GM23248 (cell line): ENCODE results near the gene SLC6A7. TPM values are rescaled to one million over a fixed set of nuclear protein-coding genes. Genes with fewer than 3 reads are reported as not detected.

ENCODE experiments used
- DNase-seq: peaks from one replicate; pipeline ENCODE4 v3.0.0-alpha.2; 2015
- H2AFZ ChIP-seq: fragments of 200-600 bp; sonication (generic); 2 replicates; pipeline ENCODE4 v1.6.1; 2016; ENCODE audit warnings: antibody characterized with exemption
- H3F3A ChIP-seq: fragments of 200-600 bp; sonication (generic); 2 replicates; pipeline ENCODE4 v1.6.1; 2016; ENCODE audit warnings: mild to moderate bottlenecking, antibody characterized with exemption, mixed run types; ENCODE audit not compliant: insufficient read depth
- H3K27ac ChIP-seq: fragments of 200-600 bp; sonication (generic); 2 replicates; pipeline ENCODE4 v1.5.1; 2016; ENCODE audit warnings: mild to moderate bottlenecking
- H3K27me3 ChIP-seq: fragments of 200-600 bp; sonication (generic); replicated peaks from 2 replicates; pipeline ENCODE4 v1.6.1; 2016; ENCODE audit warnings: mild to moderate bottlenecking; ENCODE audit not compliant: insufficient read depth
- H3K36me3 ChIP-seq: fragments of 200-600 bp; sonication (generic); 2 replicates; pipeline ENCODE4 v1.6.1; 2016; ENCODE audit warnings: low read depth, mild to moderate bottlenecking
- H3K4me1 ChIP-seq: fragments of 200-600 bp; sonication (generic); 2 replicates; pipeline ENCODE4 v1.6.1; 2016; ENCODE audit warnings: mild to moderate bottlenecking; ENCODE audit not compliant: insufficient read depth
- H3K4me2 ChIP-seq: fragments of 200-600 bp; sonication (generic); one replicate; pipeline ENCODE4 v1.6.1; 2016; ENCODE audit warnings: mild to moderate bottlenecking; ENCODE audit not compliant: unreplicated experiment
- H3K4me3 ChIP-seq: fragments of 200-600 bp; sonication (generic); 2 replicates; pipeline ENCODE4 v1.5.1; 2016; ENCODE audit warnings: mild to moderate bottlenecking
- H3K79me2 ChIP-seq: fragments of 200-600 bp; sonication (generic); 2 replicates; pipeline ENCODE4 v1.6.1; 2016; ENCODE audit warnings: mild to moderate bottlenecking; ENCODE audit not compliant: insufficient read depth
- H3K9ac ChIP-seq: fragments of 200-600 bp; sonication (generic); 2 replicates; pipeline ENCODE4 v1.6.1; 2016; ENCODE audit warnings: mild to moderate bottlenecking
- H3K9me2 ChIP-seq: fragments of 200-600 bp; sonication (generic); 2 replicates; pipeline ENCODE4 v1.6.1; 2016; ENCODE audit warnings: mixed run types, mild to moderate bottlenecking, moderate library complexity; ENCODE audit not compliant: insufficient read depth
- H3K9me3 ChIP-seq: fragments of 200-600 bp; sonication (generic); one replicate; pipeline ENCODE4 v1.6.1; 2017; ENCODE audit warnings: low read depth
- H4K20me1 ChIP-seq: fragments of 200-600 bp; sonication (generic); 2 replicates; pipeline ENCODE4 v1.6.0; 2016; ENCODE audit not compliant: insufficient read depth
- EZH2 ChIP-seq: fragments of 200-600 bp; sonication (generic); IDR thresholded peaks from 2 replicates; pipeline ENCODE4 v1.6.1; 2018; ENCODE audit warnings: antibody characterized with exemption, mild to moderate bottlenecking; ENCODE audit not compliant: insufficient read depth, poor library complexity, severe bottlenecking
- EZH2phosphoT487 ChIP-seq: fragments of 200-600 bp; sonication (generic); IDR thresholded peaks from 2 replicates; pipeline ENCODE4 v1.6.1; 2018; ENCODE audit warnings: antibody characterized with exemption, moderate library complexity, mild to moderate bottlenecking, low read depth; ENCODE audit not compliant: insufficient read depth
- WGBS, 2 experiments: methylation state at CpG; one replicate each; pipeline ENCODE4 v1.1.6; 2015 to 2017; ENCODE audit warnings: low lambda C conversion rate in 2 of 2, low coverage in 1 of 2; ENCODE audit errors: missing lambda C conversion rate in 2 of 2; 5-methylcytosine and 5-hydroxymethylcytosine counted together
- in situ Hi-C: fragments of 300-500 bp; cut with MboI; formaldehyde crosslinking; loops from 2 replicates; pipeline ENCODE4 v1.15.0; 2020
- polyA plus RNA-seq: library from polyadenylated mRNA; unstranded; fragments of >200 nt; fragmentation: Nextera tagmentation; extraction: Ambion mirVana; gene quantifications from 2 replicates; pipeline ENCODE4 v1.2.1, GENCODE V29; 2016
- total RNA-seq: library from RNA; depleted of rRNA; stranded (reverse); fragments of >200 nt; shearing (Covaris generic); gene quantifications from 2 replicates; pipeline ENCODE4 v1.2.3, GENCODE V29; 2014

Gene SLC6A7
- total and polyA plus RNA-seq, 2 experiments from 2014 or later: not detected

DNA sequence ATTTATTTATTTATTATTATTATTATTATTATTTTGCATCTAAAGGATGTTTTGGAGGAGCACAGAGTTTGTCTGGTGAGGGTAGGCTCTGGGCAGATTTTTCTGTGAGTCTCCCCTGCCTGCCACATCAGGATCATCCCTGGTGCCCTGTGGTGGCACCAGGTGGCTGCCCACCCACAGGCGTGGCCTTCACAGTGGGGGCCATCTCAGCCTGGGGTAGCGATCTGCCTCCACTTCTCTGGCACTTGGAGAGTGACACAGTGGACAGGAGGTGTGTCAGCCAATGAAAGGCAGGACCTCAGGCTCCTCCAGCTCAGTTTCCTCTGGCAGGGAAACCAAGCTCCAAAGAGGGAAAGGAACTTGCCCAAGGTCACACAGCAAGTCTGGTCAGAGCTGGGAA is 30.0 kb downstream of the SLC6A7 start:
- DNase-seq: no peak
- Histone ChIP-seq H4K20me1 (no peaks in the 10 kb centered on the region), H3K27me3 (no peaks in the 10 kb centered on the region), H3K36me3 (no peaks in the 10 kb centered on the region), H3K4me3 (no peak overlapping the region), H3K79me2 (no peaks in the 10 kb centered on the region), H3F3A (0 out of 2 replicates have a peak, but pooled peaks cover 3% of the 10 kb centered on the region), H3K9me3 (no peaks in the 10 kb centered on the region), H2AFZ (no peak overlapping the region), H3K27ac (no peak overlapping the region), H3K9me2 (no peaks in the 10 kb centered on the region), H3K4me1 (no peaks in the 10 kb centered on the region), H3K9ac (no peak overlapping the region), H3K4me2 (no peak overlapping the region)
- TF ChIP-seq EZH2phosphoT487: no peak
- WGBS, 2 experiments: 87 to 90% methylated on average over 2 of the region's 2 CpGs
- in situ Hi-C loops: loop anchor here (25.0 kb wide), 1 partner anchor 383 kb away; no protein-coding TSS in a partner anchor

DNA sequence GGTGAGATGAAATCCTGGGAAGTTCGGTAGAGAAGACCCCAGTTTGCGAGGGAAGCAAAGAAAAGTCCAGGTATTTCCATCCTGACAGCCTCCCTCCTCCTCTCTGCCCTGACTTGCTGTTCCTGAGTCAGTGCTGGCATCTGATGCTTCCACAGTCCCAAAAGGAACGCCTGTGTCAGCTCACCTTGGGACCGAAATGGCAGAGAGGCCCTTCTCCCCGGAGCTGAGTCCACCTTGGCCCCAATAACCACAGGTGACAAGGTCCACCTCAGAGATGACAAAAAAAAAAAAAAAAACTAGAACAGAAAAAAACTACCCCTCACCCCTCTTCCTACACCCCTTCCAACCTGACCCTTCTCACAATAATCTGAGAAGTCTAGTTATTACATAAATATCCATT is 31.6 kb downstream of the SLC6A7 start:
- TF ChIP-seq EZH2phosphoT487: no peak
- DNase-seq: no peak
- no peaks in the 10 kb centered on the region for H3K36me3 ChIP-seq
- no peaks in the 10 kb centered on the region for H3K4me1 ChIP-seq
- H3K4me2 ChIP-seq: no peak overlapping the region
- H2AFZ ChIP-seq: no peak overlapping the region
- 88 to 91% methylated on average over 5 of the region's 5 CpGs for WGBS, 2 experiments
- no peaks in the 10 kb centered on the region for H3K9me3 ChIP-seq
- H3K27me3 ChIP-seq: no peaks in the 10 kb centered on the region
- H3K4me3 ChIP-seq: no peak overlapping the region
- no peaks in the 10 kb centered on the region for H3K9me2 ChIP-seq
- in situ Hi-C loops: loop anchor here (25.0 kb wide), 1 partner anchor 384 kb away; no protein-coding TSS in a partner anchor
- no peak overlapping the region for H3K9ac ChIP-seq
- 0 out of 2 replicates have a peak, but pooled peaks cover 3% of the 10 kb centered on the region for H3F3A ChIP-seq
- H4K20me1 ChIP-seq: no peaks in the 10 kb centered on the region
- no peaks in the 10 kb centered on the region for H3K79me2 ChIP-seq
- no peak overlapping the region for H3K27ac ChIP-seq

DNA sequence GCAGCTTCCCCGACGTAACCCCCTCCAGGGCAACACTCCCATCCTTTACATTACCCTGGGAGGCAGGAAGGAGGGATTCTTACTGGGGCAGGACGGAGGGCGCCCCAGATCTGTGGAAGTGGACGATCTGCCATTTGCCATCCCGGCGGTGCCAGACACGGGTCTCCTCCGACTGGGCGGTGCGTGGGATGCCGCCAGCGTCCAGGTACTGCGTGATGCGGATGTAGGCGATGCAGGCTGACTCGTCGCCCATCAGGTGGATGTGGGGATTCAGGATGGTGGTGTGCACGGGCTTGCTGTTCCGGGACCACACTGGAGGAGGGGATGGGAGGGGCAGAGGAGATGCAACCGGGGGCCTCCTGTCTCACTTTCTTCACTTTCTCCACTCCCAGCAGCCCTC is 33.0 kb downstream of the SLC6A7 start:
- DNase-seq: no peak
- H3K4me1 ChIP-seq: no peaks in the 10 kb centered on the region
- H4K20me1 ChIP-seq: no peaks in the 10 kb centered on the region
- TF ChIP-seq EZH2phosphoT487 (no peak), EZH2 (no peak)
- no peak overlapping the region for H3K27ac ChIP-seq
- no peaks in the 10 kb centered on the region for H3K27me3 ChIP-seq
- in situ Hi-C loops: loop anchor here (25.0 kb wide), 1 partner anchor 386 kb away; no protein-coding TSS in a partner anchor
- no peak overlapping the region for H3K4me2 ChIP-seq
- WGBS, 2 experiments: 90 to 92% methylated on average over 19 to 21 of the region's 21 CpGs
- no peaks in the 10 kb centered on the region for H3K9me2 ChIP-seq
- H3K79me2 ChIP-seq: no peaks in the 10 kb centered on the region
- no peak overlapping the region for H2AFZ ChIP-seq
- no peak overlapping the region for H3K9ac ChIP-seq
- no peak overlapping the region for H3K4me3 ChIP-seq
- no peaks in the 10 kb centered on the region for H3K9me3 ChIP-seq
- H3F3A ChIP-seq: 0 out of 2 replicates have a peak, but pooled peaks cover 3% of the 10 kb centered on the region
- no peaks in the 10 kb centered on the region for H3K36me3 ChIP-seq

DNA sequence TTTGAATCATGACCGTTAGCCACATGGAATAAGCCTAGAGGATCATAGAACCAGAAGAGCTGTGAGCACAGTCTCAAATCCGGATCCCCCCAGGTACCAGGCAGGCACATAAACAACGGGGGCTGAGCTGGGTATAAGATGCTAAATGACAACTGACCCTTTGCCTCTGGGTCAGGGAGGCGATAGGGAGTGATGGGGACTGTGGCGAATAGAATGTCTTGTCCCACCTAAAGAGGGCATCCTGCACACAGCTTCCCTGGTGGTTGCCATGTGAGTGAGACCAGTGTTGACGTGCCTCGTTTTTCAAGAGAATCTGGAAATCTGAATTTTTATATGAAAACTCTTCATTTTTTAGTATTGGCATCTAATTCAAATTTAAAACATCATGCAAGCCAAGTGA is 33.6 kb downstream of the SLC6A7 start:
- in situ Hi-C loops: loop anchor here (25.0 kb wide), 1 partner anchor 386 kb away; no protein-coding TSS in a partner anchor
- no peak for TF ChIP-seq EZH2phosphoT487
- no peak for TF ChIP-seq EZH2
- WGBS, 2 experiments: 83 to 85% methylated on average over 7 of the region's 7 CpGs

More for the DNA sequence above, 33.6 kb downstream of the SLC6A7 start:
- 0 out of 2 replicates have a peak, but pooled peaks cover 3% of the 10 kb centered on the region for H3F3A ChIP-seq
- no peak overlapping the region for H3K4me2 ChIP-seq
- H3K79me2 ChIP-seq: no peaks in the 10 kb centered on the region
- H3K27ac ChIP-seq: no peak overlapping the region
- H3K4me3 ChIP-seq: no peak overlapping the region
- H3K9ac ChIP-seq: no peak overlapping the region
- H2AFZ ChIP-seq: no peak overlapping the region
- no peaks in the 10 kb centered on the region for H3K36me3 ChIP-seq
- H3K27me3 ChIP-seq: no peaks in the 10 kb centered on the region
- H3K9me3 ChIP-seq: no peaks in the 10 kb centered on the region
- no peaks in the 10 kb centered on the region for H4K20me1 ChIP-seq
- H3K9me2 ChIP-seq: no peaks in the 10 kb centered on the region
- DNase-seq: no peak
- no peaks in the 10 kb centered on the region for H3K4me1 ChIP-seq
